ENCODE data around the gene ASH1L.
"Not testable (repeated sequence)": the region's sequence is repeated elsewhere in the genome, so short reads cannot be mapped to it uniquely, and the experiment has no call there.

The ASH1L gene

GRCh38 chr1:155553349-155553748 lies 9.3 kb downstream of the ASH1L start:
- DNase-seq: no peak

GRCh38 chr1:155548706-155549105 lies 13.9 kb downstream of the ASH1L start:
- DNase-seq: no peak

- no peak for DNase-seq
Observed at GRCh38 chr1:155540000-155540874, 22.4 kb downstream of the ASH1L start.

- DNase-seq: no peak
Observed at GRCh38 chr1:155537193-155537592, 25.4 kb downstream of the ASH1L start.

- DNase-seq: no peak
Observed at GRCh38 chr1:155531624-155532023, 31.0 kb downstream of the ASH1L start.

GRCh38 chr1:155529929-155530328 lies 32.7 kb downstream of the ASH1L start:
- DNase-seq: peak; percentile 55

- DNase-seq: no peak
Observed at GRCh38 chr1:155529109-155529508, 33.5 kb downstream of the ASH1L start.

- DNase-seq: no peak
Observed at GRCh38 chr1:155527677-155528076, 34.9 kb downstream of the ASH1L start.

- no peak for DNase-seq
Observed at GRCh38 chr1:155526356-155526755, 36.2 kb downstream of the ASH1L start.

- no peak for DNase-seq
Observed at GRCh38 chr1:155522069-155522468, 40.5 kb downstream of the ASH1L start.

GRCh38 chr1:155518484-155518883 lies 44.1 kb downstream of the ASH1L start:
- no peak for DNase-seq

GRCh38 chr1:155514582-155515187 lies 47.9 kb downstream of the ASH1L start:
- no peak for DNase-seq

- DNase-seq: no peak
Observed at GRCh38 chr1:155513300-155513916, 49.2 kb downstream of the ASH1L start.

- DNase-seq: not testable (repeated sequence)
Observed at GRCh38 chr1:155511385-155511784, 51.2 kb downstream of the ASH1L start.

GRCh38 chr1:155509064-155509463 lies 53.5 kb downstream of the ASH1L start:
- DNase-seq: no peak

- no peak for DNase-seq
Observed at GRCh38 chr1:155507945-155508344, 54.7 kb downstream of the ASH1L start.

GRCh38 chr1:155505963-155506362 lies 56.6 kb downstream of the ASH1L start:
- not testable (repeated sequence) for DNase-seq

GRCh38 chr1:155504207-155504606 lies 58.4 kb downstream of the ASH1L start:
- peak; percentile 63 for DNase-seq

- peak; percentile 84 for DNase-seq
Observed at GRCh38 chr1:155499953-155500639, 62.5 kb downstream of the ASH1L start.

- DNase-seq: no peak
Observed at GRCh38 chr1:155499263-155499662, 63.3 kb downstream of the ASH1L start.

GRCh38 chr1:155493595-155493994 lies 69.0 kb downstream of the ASH1L start:
- DNase-seq: not testable (repeated sequence)

GRCh38 chr1:155488419-155488818 lies 74.2 kb downstream of the ASH1L start:
- DNase-seq: not testable (repeated sequence)

- DNase-seq: no peak
Observed at GRCh38 chr1:155487541-155487940, 75.1 kb downstream of the ASH1L start.
